ENCODE data around the gene MPPED1. TPM values are rescaled to one million over a fixed set of nuclear protein-coding genes. Genes with fewer than 3 reads are reported as not detected.

Gene MPPED1
- total RNA-seq, 1 experiment from 2014 or later = not detected

DNA sequence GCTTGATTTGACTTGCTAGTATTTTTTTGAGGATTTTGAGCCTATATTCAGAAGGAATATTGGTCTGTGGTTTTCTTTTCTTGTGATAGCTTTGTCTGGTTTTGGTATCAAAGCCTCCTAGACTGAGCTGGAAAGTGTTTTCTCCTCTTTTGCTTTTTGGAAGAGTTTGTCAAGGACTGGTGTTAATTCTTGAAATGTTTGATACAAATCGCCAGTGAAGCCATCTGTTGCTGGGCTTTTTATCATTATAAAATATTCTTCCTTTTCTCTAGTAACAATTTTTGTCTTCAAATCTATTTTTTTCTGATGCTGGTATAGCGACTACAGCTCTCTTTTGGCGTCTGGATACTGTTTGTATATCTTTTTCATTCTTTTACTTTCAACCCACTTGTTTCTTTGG is 45.2 kb downstream of the MPPED1 start:
- in situ Hi-C loops (cut with HindIII; ENCODE audit: low sequenced_read_pairs) = no loop called here

DNA sequence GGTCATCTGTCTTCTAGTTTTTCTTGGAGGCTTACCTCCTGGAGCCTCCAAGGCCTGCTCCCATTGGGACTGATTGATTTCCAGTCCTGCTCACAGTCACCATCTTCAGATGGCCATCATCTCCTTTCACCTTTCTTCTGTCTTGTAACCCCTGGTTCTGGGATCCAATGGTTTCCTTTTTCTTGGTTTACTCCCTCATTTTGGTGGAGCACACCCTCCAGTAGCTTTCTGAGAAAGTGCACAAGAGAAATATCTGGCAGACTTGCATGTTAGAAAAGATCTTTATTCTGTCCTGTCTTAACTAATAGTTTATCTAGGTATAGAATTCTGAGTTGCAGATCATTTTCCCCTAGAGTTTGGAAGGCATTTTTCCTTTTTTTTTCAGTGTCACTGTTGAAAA is 50.9 kb downstream of the MPPED1 start:
- DNase-seq (ENCODE audit: low spot score) = no peak
- in situ Hi-C loops (cut with HindIII; ENCODE audit: low sequenced_read_pairs) = no loop called here

More for the DNA sequence above, 45.2 kb downstream of the MPPED1 start:
- no peak for DNase-seq (ENCODE audit: low spot score)

DNA sequence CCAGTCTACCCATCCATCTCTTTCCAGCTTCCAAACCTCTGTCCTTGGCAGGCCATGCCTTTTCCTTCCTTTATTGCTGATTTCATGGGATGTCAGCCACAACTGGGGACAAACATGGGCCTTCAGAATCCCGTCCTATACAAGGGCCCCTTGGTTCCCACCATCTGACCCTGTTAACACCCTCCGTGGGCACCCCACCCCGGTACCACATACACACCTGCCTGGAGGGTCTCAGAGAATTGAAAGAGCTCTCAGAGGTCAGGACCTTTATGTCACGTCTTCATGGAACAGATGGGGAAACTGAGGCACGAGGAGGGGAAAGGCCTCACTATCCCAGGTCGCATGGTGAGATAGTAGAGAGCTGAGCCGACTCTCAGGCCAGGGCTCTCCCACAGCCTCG is 53.0 kb downstream of the MPPED1 start:
- in situ Hi-C loops (cut with HindIII; ENCODE audit: low sequenced_read_pairs) = no loop called here
- no peak for DNase-seq (ENCODE audit: low spot score)

DNA sequence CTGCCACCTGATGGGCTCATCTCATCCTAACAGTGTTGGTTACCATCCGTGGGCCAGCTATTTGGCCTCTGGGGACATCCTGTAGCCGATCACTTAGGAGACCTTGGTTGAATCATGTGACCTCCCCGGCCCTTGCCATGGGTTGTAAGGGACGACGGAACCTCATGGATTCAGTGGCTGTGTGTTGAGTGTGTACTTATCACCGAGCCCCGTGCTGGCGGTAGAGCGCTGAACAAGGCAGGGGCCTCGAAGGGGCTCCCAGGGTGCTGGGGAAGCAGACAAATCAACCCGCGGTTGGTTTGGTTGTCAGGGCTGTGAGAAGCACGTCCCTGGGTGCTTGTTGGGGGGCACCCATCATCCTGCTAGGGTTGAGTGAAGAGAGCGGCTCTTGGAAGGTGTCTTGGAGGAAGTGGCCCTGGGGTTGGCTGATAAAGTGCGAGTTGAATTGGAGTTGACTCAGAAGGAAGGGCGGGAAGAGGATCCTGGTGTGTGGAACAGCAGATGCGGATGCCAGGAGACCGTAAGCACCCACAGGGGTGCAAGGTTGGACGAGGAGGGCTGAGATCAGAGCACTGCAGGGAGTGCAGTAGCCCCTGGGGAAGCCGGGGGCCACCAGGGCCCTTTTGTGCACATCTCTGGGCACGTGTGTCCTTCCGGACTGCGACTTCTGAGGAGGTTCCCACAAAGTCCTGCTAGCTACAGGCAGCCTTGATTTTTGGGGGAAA is 53.6 kb downstream of the MPPED1 start:
- DNase-seq (ENCODE audit: low spot score) = no peak
- in situ Hi-C loops (cut with HindIII; ENCODE audit: low sequenced_read_pairs) = no loop called here

DNA sequence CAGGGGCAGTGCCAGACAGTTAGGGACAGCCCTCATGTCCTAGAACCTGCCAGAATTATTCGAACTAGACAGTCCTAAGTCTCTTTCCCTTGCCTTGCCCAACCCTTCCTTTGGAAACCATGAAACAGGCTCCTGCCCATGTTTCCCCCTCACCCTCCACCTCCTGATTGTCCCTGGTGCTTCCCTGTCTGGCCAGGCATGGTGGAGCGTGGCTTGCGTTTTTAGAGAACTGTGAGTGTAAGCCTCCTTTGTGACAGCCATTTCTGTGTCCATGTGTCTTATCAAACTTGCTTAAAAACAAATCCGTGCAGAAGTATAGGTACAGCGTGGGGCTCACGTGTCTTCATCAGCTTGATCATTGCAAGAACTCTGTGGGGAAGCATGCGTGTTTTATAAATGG is 54.9 kb downstream of the MPPED1 start:
- no peak for DNase-seq (ENCODE audit: low spot score)
- in situ Hi-C loops (cut with HindIII; ENCODE audit: low sequenced_read_pairs) = no loop called here

DNA sequence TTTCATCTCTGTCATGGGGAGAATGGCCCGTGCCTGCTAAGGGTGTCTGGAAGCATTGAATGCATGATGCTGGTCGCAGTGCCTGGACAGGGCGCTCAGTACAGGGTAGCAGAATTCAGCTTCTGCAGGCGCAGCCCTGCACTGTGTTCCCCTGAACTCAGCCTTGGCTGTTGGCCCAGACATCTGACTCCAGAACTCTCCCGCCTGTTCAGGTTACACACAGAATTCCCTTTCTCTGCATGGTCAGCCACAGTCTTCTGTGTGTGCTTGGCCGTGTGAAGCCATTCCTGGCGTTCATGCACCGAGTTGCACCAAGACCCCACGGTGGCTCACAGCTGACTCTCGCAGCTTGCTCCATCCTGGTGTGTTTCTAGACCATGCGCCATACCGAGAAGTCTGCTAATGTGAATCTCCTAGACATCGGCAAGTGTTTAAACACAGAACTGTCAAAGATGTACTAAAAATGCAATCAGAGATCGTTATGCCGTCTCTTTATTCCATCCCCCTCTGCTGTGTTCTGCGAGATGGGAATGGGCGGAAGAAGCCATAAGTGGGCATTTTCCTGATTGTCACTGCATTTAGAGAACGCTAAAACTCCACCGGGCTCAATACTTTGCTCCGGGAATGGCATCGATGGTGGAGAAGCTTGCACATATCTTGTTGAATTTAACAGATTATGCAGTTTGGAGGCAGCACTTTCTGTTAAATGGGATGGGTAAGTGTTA is 55.6 kb downstream of the MPPED1 start:
- DNase-seq (ENCODE audit: low spot score) = peak; percentile 73
- in situ Hi-C loops (cut with HindIII; ENCODE audit: low sequenced_read_pairs) = no loop called here

DNA sequence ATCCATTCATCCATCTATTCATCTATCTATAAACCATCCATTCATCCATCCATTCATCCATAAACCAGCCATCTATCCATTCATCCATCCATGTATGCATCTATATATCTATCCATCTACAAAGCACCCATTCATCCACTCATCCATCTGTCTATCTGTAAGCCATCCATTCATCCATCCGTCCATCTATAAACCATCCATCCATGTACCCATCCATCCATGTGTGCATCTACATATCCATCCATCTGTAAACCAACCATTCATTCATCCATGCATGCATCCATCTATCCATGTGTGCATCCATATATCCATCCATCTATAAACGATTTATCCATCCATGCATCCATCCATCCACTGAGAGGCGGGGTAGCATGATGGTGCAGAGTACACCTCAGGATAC is 58.4 kb downstream of the MPPED1 start:
- in situ Hi-C loops (cut with HindIII; ENCODE audit: low sequenced_read_pairs) = no loop called here
- DNase-seq (ENCODE audit: low spot score) = no peak

DNA sequence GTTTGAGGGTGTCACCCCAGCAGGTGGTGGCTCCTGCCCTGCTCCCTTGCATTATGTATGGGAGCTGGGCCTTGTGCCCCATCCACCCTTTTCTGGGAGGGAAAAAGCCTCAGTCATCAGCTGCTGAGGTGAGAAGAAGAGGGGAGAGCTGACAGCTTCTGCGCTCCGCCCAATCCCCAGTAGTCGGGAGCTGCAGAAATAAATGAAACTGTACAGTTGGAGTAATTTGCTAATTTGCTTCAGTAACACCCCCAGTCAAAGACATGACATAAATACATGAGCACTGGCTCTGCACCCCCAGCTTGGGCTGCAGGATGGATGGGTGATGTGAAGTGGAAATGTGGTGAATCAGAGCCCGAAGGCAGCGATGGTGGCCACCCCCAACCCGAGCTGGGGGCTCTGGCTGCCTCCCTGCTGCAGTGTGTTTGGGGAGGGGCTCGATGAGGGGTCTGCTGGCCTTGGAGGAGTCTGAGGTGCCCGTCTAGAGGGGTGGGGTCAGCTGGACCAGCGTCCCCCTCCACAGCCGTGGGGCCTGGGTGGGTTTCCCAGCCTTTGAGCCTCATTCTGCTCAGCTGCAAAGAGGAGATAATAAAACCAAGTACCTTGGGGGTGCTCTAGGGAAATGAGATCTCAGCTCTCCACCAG is 59.2 kb downstream of the MPPED1 start:
- no peak for DNase-seq (ENCODE audit: low spot score)
- in situ Hi-C loops (cut with HindIII; ENCODE audit: low sequenced_read_pairs) = no loop called here

DNA sequence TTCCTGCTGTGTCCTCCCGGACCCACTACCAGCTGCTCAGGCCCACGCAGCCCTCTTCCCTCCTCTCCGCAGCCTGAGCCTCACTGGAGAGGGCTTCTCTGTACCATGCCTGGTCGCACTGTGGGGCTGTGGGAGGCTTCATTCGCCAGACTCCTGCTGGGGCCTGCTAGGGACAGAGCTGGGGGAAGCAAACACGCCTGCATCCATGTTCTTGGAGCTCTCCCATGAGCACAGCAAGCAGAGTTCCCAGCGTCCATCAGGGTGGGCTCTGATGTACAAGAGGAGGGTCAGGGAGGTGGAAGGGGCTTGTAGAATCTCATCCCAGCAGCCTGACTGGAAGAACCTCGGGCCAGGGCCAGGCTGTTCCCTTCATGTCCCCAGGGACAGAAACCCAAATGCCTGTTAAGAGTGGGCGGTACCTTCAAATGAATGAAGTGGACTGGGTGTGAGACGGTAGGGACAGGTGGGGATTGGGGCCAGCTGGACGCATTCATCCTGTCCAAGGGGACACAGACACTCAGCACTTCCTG is 59.9 kb downstream of the MPPED1 start:
- in situ Hi-C loops (cut with HindIII; ENCODE audit: low sequenced_read_pairs) = no loop called here
- no peak for DNase-seq (ENCODE audit: low spot score)

DNA sequence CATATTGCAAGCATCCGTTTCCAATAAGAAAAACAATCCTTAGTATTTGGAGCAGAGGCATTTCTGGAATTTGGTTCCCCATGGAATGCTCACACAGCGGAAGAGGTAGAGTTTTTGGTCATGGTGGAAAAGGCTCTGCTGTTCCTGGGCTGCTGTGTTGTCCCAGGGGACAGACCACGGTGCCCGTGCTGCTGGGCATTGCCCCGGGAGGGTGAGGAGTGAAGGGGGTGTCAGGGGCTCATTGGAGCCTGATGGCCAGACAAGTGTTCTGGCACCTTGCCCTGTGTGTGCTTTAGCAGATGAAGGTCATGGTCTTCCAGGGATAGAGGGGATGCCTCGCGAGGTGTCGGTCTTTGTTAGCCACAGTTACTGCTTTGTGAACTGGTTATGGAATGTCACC is 61.2 kb downstream of the MPPED1 start:
- DNase-seq (ENCODE audit: low spot score) = no peak
- in situ Hi-C loops (cut with HindIII; ENCODE audit: low sequenced_read_pairs) = no loop called here

DNA sequence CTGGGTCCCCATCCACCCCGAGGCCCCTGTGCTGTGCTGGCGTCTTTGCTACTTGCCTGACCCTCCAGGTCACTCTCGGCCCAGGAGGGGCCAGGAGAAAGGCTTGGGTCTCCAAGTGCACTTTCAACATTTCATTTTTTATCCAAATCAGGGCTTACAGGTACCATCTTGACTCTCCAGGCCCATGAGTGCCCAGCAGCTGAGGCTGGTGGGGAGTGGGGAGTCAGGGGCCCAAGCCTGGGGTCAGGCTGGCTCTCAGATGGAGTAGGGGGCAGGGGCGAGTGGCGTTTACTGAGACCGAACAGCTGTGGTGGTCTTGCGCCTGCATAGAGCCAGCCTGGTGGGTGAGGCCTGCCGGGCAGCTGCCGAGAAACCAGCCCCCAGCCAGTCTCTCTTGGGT is 61.6 kb downstream of the MPPED1 start:
- no peak for DNase-seq (ENCODE audit: low spot score)
- in situ Hi-C loops (cut with HindIII; ENCODE audit: low sequenced_read_pairs) = no loop called here

DNA sequence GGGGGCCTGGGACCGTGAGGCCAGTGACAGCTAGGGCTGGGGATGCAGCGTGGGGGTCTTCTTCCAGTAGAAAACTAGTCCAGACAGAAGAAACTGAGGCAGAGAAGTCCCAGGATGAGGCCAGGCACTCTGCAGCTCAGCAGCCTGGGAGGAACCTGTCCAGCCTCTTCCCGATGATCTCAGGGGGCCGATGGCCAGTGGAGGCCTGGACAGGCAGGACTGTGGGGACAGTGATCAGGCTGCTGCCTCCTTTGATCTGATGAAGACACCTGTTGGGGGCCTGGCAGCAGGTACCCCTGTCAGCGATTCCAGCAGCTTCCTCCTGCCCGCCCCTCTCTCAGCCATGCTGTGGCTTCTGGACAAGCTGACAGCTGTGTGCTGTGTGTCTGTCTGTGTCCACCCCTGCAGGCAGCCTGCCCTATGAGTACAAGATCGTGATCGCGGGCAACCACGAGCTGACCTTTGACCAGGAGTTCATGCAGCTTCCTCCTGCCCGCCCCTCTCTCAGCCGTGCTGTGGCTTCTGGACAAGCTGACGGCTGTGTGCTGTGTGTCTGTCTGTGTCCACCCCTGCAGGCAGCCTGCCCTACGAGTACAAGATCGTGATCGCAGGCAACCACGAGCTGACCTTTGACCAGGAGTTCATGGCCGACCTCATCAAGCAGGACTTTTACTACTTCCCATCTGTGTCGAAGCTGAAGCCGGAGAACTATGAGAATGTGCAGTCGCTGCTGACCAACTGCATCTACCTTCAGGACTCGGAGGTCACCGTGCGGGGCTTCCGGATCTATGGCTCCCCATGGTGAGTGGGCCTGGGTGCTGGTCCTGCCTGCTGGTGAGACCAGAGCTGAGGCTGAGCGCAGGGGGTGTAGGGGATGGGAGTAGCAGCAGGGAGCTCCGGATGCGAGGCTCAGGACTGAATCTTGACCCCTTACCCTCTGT is 62.6 kb downstream of the MPPED1 start:
- DNase-seq (ENCODE audit: low spot score) = no peak
- in situ Hi-C loops (cut with HindIII; ENCODE audit: low sequenced_read_pairs) = no loop called here

DNA sequence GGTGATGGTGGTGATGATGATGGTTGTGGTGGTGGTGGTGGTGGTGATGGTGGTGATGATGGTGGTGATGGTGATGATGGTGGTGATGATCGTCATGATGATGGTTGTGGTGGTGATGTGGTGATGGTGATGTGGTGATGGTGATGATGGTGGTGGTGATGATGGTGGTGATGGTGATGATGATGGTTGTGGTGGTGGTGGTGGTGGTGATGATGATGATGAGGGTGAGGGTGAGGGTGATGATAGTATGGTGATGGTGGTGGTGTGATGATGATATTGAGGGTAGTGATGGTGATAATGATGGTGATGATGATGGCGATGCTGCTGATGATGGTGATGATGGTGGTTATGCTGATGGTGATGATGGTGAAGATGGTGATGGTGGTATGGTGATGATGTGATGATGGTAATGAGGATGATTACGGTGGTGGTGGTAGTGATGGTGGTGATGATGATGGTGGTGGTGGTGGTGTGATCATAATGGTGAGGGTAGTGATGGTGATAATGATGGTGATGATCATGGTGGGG is 63.8 kb downstream of the MPPED1 start:
- in situ Hi-C loops (cut with HindIII; ENCODE audit: low sequenced_read_pairs) = no loop called here
- no peak for DNase-seq (ENCODE audit: low spot score)

DNA sequence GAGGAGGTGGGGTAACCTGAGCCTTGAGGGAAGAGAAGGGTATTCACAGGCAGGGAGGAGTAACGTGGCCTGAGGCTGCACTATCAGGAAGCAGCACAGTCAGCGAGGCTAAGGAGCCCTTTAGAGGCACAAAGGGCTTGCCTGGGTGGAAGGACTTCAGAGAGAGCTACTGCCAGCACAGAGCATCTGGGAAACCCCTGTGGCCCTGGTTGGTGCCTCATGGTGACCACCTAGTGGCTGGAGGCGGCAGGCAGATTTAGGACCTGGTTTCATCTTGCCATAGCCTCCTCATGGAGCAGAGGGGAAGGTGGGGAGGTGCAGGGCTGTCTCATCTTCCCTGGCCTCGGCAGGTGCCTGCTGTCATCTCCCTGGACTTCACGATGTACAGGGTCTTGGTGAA is 64.5 kb downstream of the MPPED1 start:
- DNase-seq (ENCODE audit: low spot score) = no peak
- in situ Hi-C loops (cut with HindIII; ENCODE audit: low sequenced_read_pairs) = no loop called here

DNA sequence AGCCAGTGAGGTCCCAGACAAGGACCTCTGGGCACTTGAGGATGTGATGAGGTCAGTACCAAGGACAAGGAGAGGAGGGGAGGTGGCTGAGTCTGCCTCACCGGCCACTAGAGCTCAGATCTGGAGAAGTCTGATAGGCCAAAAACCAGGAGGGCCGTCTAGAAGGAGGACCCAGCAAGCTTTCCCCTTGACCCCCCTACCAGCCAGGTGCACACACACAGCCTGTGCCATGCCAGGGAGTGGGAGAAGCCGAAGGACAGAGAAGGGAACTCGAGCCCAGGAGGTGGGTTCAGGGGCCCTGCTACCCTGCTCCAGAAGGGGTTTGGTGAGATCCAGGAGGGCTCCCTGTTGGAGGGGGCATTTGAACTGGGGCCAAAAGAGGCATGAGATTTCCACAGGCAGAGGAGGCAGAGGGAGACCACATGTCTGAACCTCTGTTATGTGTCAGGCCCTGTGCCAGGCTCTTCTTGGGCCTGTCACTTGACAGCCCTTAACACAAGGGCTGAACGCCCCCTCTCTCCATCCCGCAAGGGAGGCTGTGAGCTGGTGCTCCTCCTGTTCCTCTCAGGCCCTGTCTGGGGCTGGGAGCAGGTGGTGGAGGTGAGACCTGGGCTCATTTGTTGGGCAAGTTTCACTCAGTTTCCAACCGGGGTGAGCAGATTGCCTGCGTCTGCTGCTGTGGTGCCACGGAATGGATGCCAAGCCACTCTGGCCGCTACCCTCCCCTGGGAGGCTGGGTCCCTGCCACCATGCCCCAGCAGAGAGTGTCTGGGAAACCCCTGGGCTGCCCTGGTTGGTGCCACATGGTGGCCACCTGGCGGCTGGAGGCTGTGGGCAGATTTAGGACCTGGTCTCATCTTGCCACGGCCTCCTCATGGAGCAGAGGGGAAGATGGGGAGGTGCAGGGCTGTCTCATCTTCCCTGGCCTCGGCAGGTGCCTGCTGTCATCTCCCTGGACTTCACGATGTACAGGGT is 65.2 kb downstream of the MPPED1 start:
- in situ Hi-C loops (cut with HindIII; ENCODE audit: low sequenced_read_pairs) = no loop called here
- no peak for DNase-seq (ENCODE audit: low spot score)

DNA sequence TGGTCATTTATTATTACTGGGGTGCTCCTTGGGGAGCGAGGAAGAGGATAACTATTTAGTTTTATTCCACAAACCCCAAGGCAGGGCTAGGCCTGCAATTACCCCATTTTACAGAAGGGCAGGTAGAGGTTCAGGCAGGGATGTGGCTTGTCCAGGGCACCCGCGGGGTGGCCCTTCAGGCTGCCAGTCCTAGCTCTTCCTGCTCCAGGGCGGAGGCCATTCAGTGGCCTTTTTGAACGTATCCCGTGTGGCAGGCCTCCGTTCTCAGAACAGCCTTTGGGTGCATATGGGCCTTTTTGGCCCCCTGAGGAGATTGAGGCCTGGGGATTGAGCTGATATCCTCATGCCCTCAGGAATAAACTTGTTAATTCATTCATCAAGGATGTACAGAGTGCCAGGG is 66.2 kb downstream of the MPPED1 start:
- DNase-seq (ENCODE audit: low spot score) = no peak
- in situ Hi-C loops (cut with HindIII; ENCODE audit: low sequenced_read_pairs) = no loop called here

DNA sequence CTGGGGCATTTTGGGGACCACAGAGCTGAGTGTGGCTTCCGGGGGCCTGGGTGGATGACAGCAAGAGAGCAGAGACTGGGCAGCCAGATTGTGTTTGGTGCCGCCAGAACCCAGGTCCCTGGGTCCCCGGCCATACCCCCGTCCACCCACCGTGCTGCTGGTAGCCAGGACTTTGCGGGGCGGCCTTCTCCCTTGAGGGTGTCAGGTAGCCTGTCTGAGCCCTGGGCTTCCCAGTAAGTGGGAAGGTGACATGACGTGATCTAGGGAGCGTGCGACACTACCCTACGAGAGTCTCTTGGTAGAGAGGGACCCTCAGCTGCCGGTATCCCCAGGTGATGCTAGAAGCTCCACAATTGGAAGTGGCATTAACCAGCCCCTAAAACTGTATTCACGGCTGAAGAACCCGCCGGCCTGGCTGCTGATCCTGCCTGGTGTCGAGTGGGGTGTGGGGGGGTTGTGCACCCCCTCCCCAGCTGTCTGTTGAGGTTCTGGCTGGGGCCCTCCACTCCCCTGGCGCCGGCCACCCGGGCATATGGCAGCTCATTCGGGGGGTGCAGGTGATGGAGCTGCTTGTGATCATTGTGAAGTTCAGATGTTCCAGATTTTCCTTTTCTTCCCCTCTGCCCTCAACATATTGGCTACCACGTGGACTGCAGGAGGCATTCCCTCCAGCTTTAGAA is 66.9 kb downstream of the MPPED1 start:
- no peak for DNase-seq (ENCODE audit: low spot score)
- in situ Hi-C loops (cut with HindIII; ENCODE audit: low sequenced_read_pairs) = no loop called here

Data from G401 (cell line).